Activated naive CD4-positive, alpha-beta T cell treated with anti-CD3 and anti-CD28 coated beads, Interleukin-2, amount 50 U/mL, for 16 hours (primary cell): Measurements from ENCODE around the gene SOS2.

ENCODE experiments used
- DNase-seq: peaks from one replicate; pipeline ENCODE4 v3.0.0-alpha.2; 2020

Gene SOS2

DNA sequence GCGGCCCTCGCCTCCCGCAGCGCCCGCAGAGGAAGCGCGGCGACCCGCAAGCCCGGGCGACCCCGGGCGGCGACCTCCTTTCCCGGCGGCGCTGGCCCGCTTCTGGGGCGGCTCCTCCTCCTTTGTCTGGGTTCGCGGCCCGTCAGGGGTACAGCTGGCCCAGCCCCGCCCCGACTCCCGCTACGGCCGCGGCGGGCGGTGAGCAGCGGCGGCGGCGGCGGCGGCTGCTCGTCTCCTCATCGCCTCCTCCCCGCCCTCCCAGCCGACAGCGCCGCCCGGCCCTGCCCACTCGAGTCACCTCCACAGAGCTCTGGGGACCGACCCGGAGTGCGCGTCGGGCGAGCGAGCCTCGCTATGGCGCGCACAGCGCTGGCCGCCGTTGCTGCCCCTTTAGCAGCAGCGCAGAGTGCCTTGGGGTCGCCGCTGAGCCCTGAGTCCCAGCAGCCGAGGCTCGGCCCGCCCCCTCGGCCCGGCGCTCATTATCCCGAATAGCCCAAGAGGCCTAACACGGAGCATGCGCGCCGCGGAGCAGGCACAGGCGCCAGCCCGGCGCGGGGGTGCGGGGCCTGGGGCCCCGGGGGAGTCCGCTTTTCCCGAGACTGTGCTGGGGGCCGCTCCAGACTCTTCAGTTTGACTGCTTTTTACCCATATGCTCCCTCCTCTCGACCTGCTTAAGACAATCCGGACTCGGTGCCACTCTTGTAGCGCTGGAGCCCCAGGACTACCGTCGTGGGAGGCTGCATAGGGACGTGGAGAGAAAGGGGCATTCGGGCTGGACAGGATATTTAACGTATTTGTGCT lies at the start of gene SOS2:
SOS2 (minus strand) TSS at position 104 of the 801 bp plus-strand sequence. CDS start 295 bp downstream, outside the sequence.
- DNase-seq: peak; percentile 84

DNA sequence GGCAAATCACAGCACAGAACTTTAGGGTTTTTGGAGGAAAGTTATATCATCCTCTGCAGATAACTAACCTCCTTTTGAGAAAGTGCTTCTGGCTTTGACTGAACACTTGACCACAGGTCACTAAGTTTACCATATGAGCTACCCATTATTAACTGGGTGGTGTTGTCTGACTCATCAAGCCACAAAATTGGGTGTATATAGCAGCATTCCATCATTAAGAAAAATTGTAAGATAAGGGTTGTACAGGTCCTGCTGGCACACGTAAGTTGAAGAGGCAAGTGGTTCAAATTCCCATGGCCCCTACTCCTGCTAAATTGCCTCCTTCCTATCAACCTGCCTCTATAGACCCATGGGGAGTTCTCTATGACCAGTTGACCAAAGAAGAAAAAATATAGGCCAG lies 41.1 kb upstream of the SOS2 start:
- DNase-seq: no peak

GRCh38 chr14:50270932-50271331 lies 39.6 kb upstream of the SOS2 start:
- DNase-seq: no peak

- no peak for DNase-seq
These were observed 33.7 kb upstream of the SOS2 start for GRCh38 chr14:50265029-50265428.

GRCh38 chr14:50263321-50263720 lies 31.9 kb upstream of the SOS2 start:
- no peak for DNase-seq

DNA sequence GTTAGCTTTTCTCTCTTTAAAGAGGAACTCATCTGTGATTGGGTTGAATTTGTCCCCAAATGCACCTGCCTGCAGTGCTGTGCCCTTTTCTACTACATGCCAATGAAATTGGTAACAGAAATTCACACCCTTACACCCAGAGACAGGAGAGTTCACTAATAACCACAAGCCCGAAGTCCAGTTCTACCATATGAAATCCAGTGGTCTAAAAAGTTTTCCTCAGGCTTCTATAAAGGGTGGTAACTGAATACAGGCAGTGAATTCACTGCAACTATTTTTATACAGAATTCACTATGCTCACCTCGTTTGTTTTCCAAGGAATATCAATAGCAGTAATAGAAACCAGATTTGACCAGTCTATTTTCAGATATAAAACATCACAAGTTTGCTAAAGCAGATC lies 31.5 kb upstream of the SOS2 start:
- no peak for DNase-seq

DNA sequence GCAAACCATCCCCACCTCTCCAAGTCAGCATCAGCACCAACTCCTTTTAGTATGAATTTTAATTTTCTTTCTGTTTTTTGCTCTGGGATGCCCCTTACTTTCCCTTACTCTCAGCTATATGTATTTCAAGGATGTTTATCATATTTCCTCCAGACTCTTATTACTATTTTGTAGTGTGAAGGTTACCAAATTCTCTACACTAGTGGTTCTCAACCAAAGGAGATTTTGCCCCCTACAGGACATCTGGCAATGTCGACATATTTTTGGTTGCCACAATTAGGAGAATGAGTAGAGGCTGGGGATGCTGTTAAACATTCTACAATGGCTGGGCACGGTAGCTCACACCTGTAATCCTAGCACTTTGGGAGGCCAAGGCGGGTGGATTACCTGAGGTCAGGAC lies 29.1 kb upstream of the SOS2 start:
- DNase-seq: no peak

DNA sequence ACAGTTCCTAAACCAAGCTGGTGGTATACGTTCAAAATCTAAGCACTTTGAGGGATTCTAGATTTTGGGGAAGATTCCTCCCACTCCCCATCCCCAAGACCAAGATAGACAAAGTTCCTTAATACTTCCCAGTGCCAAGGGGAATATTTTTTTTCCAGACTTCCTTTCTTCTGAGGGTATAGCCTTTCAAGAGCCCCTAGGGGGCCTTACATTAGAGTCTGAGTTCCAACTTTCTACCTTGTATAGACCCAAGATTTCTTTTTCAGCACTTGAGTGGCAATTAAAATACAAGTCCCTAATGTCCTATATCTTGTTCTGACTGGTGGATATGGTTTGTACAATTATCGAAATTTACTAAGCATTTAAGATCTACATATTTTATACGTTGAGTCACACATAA lies 28.7 kb upstream of the SOS2 start:
- DNase-seq: no peak

GRCh38 chr14:50257732-50258131 lies 26.4 kb upstream of the SOS2 start:
- no peak for DNase-seq

GRCh38 chr14:50254248-50254647 lies 22.9 kb upstream of the SOS2 start:
- no peak for DNase-seq

DNA sequence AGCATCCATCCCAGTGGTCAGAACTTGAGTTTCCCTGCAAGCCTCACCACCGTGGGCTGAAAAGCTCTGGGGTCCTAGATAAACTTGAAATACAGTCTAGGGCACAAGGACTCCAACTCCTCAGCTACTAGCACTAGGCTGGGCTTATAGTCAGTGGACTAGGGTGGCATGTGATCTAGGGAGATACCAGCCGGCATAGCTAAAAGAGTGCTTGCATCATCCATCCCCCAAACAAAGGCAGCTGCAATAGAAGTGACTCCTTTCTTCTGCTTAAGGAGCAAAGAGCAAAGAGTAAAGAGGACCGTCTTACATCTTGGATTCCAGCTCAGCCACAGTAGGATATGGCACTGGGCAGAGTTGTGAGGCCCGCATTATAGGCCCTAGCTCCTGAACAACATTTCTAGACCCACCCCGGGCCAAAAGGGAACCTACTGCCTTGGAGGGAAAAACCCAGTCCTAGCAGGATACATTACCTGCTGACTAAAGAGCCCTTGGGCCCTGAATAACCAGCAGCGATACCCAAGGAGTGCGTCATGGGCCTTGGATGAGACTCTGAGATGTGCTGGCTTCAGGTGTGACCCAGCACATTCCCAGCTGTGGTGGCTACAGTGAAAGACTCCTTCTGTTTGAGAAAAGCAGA lies 17.9 kb upstream of the SOS2 start:
- DNase-seq: no peak

DNA sequence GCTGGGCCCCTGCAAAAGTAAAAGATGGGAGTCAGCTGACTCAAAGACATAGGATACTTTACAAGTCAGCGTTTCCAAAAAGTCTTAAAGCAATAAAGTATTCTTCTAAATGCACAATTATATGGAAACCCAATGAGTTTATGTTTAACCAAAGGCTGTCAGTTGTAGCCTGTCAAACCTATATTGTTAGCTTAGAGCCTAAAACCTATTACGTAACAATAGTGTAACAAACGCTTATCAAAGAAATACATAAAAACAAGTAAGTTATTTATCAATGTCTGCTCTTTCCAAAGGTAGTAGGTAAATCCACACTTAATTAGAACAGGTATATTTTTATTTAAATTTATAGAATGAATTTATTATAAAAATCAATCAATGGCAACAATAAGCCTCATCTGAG lies 15.9 kb upstream of the SOS2 start:
- DNase-seq: no peak

DNA sequence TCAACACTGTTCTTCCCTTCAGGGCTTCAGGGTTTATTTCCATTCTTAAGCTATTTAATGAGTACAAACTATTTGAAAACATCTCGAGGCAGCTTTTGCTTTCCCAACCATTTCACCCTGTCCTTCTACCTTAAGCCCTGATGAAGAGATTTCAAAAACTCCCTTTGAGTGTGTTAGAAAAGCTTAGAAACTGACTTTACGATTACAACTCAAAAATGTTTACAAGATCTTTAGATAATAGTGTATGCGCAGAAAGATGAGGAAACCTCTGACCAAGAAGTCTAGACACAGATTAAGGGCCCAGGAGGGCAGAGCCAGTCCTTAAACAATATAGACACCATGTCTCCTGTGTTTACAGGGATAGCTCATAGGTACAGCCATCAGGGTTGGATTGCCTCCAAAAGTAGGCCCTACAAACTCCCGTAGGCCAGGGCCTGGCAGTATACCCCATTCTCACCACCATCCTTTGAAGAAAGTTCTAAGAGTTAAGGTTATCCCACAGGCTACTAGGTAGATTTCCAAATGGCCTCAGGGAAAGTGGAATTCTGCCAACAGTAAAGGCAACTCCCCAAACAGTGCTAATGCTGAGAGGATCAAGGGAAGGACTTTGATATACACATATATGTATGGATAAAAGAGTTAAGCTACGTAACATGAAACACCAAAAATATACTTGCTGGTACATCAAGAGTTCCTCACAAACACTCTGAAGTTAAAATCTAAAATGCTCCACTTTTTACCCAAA lies 11.4 kb upstream of the SOS2 start:
- no peak for DNase-seq

GRCh38 chr14:50242096-50242495 lies 10.7 kb upstream of the SOS2 start:
- no peak for DNase-seq

- DNase-seq: no peak
These were observed 6.0 kb upstream of the SOS2 start for GRCh38 chr14:50237427-50237826.

DNA sequence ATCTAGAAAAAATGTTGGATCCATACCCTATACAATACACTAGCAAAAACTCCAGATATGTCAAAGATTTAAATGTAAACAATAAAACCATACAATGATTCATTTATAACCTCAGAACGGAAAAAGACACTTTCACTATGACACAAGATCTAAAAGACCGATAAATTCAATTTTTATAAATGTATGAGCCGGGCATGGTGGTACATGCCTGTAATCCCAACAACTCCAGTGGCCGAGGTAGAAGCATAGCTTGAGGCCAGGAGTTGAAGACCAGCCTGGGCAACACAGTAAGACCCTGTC lies 2.5 kb upstream of the SOS2 start:
- DNase-seq: no peak

- no peak for DNase-seq
These were observed 2.0 kb upstream of the SOS2 start for GRCh38 chr14:50233166-50233950.

DNA sequence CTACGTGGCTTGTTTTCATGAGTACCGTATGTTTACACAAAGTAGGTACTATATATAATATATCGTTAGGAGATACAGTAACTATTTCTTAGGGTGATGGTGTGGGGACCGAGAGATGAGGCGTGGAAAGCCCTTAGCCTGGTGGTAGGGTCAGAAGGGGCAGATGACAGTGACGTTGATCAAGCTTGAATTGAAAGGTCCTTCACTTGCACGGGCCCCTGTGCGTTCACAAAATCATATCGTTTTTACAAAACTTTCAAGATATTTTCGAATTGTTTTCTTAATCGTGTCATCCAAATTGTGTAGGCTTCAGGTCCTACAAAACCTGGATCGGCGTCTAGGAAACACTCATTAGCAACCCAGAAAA lies 881 bp upstream of the SOS2 start:
- no peak for DNase-seq

- DNase-seq: peak; percentile 29
These were observed 490 bp downstream of the SOS2 start for GRCh38 chr14:50230701-50231474.

DNA sequence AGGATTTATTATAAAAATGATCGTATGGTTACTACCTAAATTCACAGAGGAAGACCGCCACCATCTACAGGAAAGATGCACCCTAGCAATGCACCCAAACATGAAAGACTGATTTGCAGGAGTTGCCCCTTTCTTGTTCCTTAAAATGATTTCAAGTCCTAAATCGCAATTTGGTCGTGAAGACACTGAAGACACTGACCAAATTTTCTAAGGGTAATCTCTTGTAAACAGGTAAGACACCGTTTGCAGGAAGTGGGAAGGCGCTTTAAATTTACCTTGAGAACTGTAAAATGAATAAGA lies 1.0 kb downstream of the SOS2 start:
- no peak for DNase-seq

DNA sequence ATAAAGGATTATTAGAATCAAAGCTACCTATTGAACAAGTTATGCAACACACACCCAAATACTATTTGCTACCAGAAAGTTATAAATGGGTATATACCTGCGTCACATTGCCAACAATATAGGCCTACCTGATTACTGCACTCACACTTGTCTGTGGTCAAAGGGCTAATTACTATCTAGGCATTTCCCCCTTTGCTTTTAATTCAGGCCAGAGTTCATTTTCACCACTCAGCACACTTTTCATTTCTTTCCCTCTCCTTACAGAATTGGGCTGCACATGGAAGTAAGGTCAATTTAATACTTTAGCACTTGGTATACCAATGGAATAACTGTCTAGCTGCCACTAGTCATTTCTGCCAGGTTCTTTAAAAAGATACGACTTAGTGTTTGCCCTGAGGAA lies 1.7 kb downstream of the SOS2 start:
- no peak for DNase-seq

DNA sequence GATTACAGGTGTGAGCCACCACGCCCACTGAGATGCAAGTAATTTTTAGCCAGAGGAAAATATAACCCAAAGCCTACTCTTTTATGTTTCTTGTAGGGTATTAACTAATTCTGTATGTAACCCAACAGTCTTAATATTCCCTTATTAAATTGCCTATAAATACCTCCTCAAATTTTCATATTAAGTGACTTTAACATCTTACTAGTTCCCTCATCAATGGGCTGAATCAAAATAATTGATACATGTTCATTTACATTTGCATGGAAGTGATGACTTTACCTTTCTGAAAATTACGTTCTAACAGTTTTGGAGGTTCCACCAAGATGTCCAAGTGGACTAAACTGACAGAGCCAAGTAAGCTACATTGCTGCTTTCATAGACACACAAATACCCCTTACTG lies 3.1 kb downstream of the SOS2 start:
- no peak for DNase-seq

DNA sequence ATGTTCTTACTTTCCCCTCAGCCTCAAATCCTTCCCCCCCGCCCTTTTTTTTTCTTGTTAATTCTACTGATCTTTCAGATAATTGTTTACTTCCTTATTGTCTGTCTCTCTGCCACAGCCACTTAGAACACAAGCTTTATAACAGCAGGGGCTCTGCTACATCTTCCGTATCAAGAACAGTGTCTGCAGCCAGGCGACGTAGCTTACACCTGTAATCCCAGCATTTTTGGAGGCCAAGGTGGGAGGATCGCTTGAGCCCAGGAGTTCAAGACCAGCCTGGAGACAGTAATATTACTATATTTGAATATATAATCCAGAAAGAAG lies 5.4 kb downstream of the SOS2 start:
- no peak for DNase-seq
